ENCODE data around the gene GPATCH2.

The GPATCH2 gene

GRCh38 chr1:217457016-217457415 is 173.9 kb downstream of the GPATCH2 start:
- Histone ChIP-seq H4K20me1 (ENCODE audit: insufficient read depth) (no peaks in the 10 kb centered on the region), H3K9ac (no peak overlapping the region), H3K79me2 (ENCODE audit: insufficient read depth, low read depth) (no peaks in the 10 kb centered on the region), H3K4me1 (ENCODE audit: low read depth, poor library complexity, severe bottlenecking) (no peaks in the 10 kb centered on the region), H3K4me3 (IDR thresholded peaks at IDR 0.05; ENCODE audit: insufficient read depth, low read depth, low read length) (no peak overlapping the region), H3K36me3 (ENCODE audit: insufficient read depth) (no peaks in the 10 kb centered on the region), H3K27me3 (ENCODE audit: insufficient read depth, low read depth) (no peaks in the 10 kb centered on the region), H3K4me2 (no peak overlapping the region), H3K27ac (no peak overlapping the region), H2AFZ (ENCODE audit: low read depth) (no peak overlapping the region)
- TF ChIP-seq CTCF (conservative IDR thresholded peaks at IDR 0.05; ENCODE audit: low read depth, low read length), result no peak

GRCh38 chr1:217456261-217456660 is 174.6 kb downstream of the GPATCH2 start:
- Histone ChIP-seq H3K27me3 (ENCODE audit: insufficient read depth, low read depth) (no peaks in the 10 kb centered on the region), H4K20me1 (ENCODE audit: insufficient read depth) (no peaks in the 10 kb centered on the region), H2AFZ (ENCODE audit: low read depth) (no peak overlapping the region), H3K36me3 (ENCODE audit: insufficient read depth) (no peaks in the 10 kb centered on the region), H3K4me3 (IDR thresholded peaks at IDR 0.05; ENCODE audit: insufficient read depth, low read depth, low read length) (no peak overlapping the region), H3K4me2 (no peak overlapping the region), H3K9ac (no peak overlapping the region), H3K27ac (no peak overlapping the region), H3K4me1 (ENCODE audit: low read depth, poor library complexity, severe bottlenecking) (no peaks in the 10 kb centered on the region), H3K79me2 (ENCODE audit: insufficient read depth, low read depth) (no peaks in the 10 kb centered on the region)
- TF ChIP-seq CTCF (conservative IDR thresholded peaks at IDR 0.05; ENCODE audit: low read depth, low read length), result no peak

GRCh38 chr1:217453816-217454215 is 177.1 kb downstream of the GPATCH2 start:
- Histone ChIP-seq H3K9ac (no peak overlapping the region), H3K79me2 (ENCODE audit: insufficient read depth, low read depth) (no peaks in the 10 kb centered on the region), H3K36me3 (ENCODE audit: insufficient read depth) (no peaks in the 10 kb centered on the region), H2AFZ (ENCODE audit: low read depth) (no peak overlapping the region), H3K27ac (no peak overlapping the region), H3K4me3 (IDR thresholded peaks at IDR 0.05; ENCODE audit: insufficient read depth, low read depth, low read length) (no peak overlapping the region), H3K27me3 (ENCODE audit: insufficient read depth, low read depth) (no peaks in the 10 kb centered on the region), H3K4me2 (no peak overlapping the region), H3K4me1 (ENCODE audit: low read depth, poor library complexity, severe bottlenecking) (no peaks in the 10 kb centered on the region), H4K20me1 (ENCODE audit: insufficient read depth) (no peaks in the 10 kb centered on the region)
- TF ChIP-seq CTCF (conservative IDR thresholded peaks at IDR 0.05; ENCODE audit: low read depth, low read length), result no peak

DNA sequence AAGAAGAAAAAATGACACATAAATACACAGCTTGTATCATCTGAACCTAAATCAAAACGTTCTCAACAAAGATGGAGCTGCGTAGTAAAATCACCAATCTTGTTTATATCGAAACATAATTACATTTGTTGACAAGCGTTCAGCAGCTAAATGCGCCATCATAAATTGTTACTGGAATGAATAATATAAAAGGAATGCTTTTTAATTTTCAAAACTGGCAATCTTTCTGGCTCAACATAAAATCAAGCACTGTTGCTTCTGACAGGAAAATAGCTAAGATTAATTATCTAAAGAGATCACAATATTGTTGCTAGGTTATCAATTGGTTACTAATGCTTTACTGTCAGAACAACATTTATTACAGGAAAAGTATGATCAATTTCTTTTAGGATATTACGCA is 181.5 kb downstream of the GPATCH2 start:
- no peak overlapping the region for H3K4me2 ChIP-seq
- no peak for TF ChIP-seq CTCF (conservative IDR thresholded peaks at IDR 0.05; ENCODE audit: low read depth, low read length)
- no peaks in the 10 kb centered on the region for H3K4me1 ChIP-seq (ENCODE audit: low read depth, poor library complexity, severe bottlenecking)
- H3K4me3 ChIP-seq (IDR thresholded peaks at IDR 0.05; ENCODE audit: insufficient read depth, low read depth, low read length), result no peak overlapping the region
- no peaks in the 10 kb centered on the region for H3K27me3 ChIP-seq (ENCODE audit: insufficient read depth, low read depth)
- no peak overlapping the region for H3K9ac ChIP-seq
- no peaks in the 10 kb centered on the region for H4K20me1 ChIP-seq (ENCODE audit: insufficient read depth)
- H2AFZ ChIP-seq (ENCODE audit: low read depth), result no peak overlapping the region
- no peaks in the 10 kb centered on the region for H3K36me3 ChIP-seq (ENCODE audit: insufficient read depth)
- H3K27ac ChIP-seq, result no peak overlapping the region
- no peaks in the 10 kb centered on the region for H3K79me2 ChIP-seq (ENCODE audit: insufficient read depth, low read depth)

- Histone ChIP-seq H3K4me1 (ENCODE audit: low read depth, poor library complexity, severe bottlenecking) (no peaks in the 10 kb centered on the region), H2AFZ (ENCODE audit: low read depth) (no peak overlapping the region), H3K79me2 (ENCODE audit: insufficient read depth, low read depth) (no peaks in the 10 kb centered on the region), H4K20me1 (ENCODE audit: insufficient read depth) (no peaks in the 10 kb centered on the region), H3K9ac (no peak overlapping the region), H3K27me3 (ENCODE audit: insufficient read depth, low read depth) (no peaks in the 10 kb centered on the region), H3K36me3 (ENCODE audit: insufficient read depth) (no peaks in the 10 kb centered on the region), H3K4me2 (no peak overlapping the region), H3K27ac (no peak overlapping the region), H3K4me3 (IDR thresholded peaks at IDR 0.05; ENCODE audit: insufficient read depth, low read depth, low read length) (no peak overlapping the region)
- no peak for TF ChIP-seq CTCF (conservative IDR thresholded peaks at IDR 0.05; ENCODE audit: low read depth, low read length)
Measured at GRCh38 chr1:217443845-217444244, 187.0 kb downstream of the GPATCH2 start.

Data from KMS-11 (cell line).